GM12875 (cell line): ENCODE data around the gene UBE2L6.

Source experiments
- H3K4me3 ChIP-seq: one replicate; pipeline ENCODE4 v1.5.1; 2011; ENCODE audit warnings: low read depth, low read length, control low read depth
- TF ChIP-seq, protein P1 (sequence below): IDR thresholded peaks from 2 replicates; pipeline ENCODE4 v1.5.1; 2011; ENCODE audit warnings: low read depth, mild to moderate bottlenecking, control low read depth, inconsistent platforms, low read length, moderate library complexity, borderline replicate concordance; ENCODE audit not compliant: insufficient read depth

Gene UBE2L6

DNA sequence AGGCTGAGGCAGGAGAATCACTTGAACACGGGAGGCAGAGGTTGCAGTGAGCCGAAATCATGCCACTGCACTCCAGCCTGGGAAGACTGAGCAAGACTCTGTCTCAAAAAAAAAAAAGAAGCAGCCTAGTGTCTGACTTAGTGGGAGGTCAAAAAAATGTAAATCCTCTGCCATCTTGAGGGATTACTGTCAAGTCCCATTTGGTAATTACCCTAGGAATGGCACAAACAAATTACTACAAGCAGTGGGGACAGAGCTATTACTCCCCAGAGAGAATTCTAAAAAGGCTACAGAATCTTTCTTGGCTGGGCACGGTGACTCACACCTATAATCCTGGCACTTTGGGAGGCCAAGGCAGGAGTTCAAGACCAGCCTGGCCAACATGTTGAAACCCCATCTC lies 33.8 kb upstream of the UBE2L6 start:
- TF ChIP-seq, protein P1, sequence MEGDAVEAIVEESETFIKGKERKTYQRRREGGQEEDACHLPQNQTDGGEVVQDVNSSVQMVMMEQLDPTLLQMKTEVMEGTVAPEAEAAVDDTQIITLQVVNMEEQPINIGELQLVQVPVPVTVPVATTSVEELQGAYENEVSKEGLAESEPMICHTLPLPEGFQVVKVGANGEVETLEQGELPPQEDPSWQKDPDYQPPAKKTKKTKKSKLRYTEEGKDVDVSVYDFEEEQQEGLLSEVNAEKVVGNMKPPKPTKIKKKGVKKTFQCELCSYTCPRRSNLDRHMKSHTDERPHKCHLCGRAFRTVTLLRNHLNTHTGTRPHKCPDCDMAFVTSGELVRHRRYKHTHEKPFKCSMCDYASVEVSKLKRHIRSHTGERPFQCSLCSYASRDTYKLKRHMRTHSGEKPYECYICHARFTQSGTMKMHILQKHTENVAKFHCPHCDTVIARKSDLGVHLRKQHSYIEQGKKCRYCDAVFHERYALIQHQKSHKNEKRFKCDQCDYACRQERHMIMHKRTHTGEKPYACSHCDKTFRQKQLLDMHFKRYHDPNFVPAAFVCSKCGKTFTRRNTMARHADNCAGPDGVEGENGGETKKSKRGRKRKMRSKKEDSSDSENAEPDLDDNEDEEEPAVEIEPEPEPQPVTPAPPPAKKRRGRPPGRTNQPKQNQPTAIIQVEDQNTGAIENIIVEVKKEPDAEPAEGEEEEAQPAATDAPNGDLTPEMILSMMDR: no peak
- no peak overlapping the region for H3K4me3 ChIP-seq

DNA sequence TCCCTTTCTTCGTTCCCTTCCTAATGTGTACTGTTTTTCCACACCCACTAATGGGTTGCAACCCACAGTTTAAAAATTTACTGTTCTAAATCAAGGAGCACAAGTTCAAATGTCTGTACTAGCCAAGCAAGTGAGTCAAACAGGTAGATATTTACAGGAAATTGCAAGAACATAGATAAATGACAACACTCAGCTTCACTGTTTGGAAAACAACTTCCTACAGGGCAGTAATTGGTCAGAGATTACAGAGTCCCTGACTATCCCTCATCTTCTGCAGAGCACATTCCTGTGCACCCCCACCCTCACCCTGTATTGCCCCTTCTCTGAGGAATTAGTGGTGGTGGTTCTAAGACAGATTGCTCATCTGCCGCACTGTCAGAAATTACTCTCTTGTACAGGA lies 31.9 kb upstream of the UBE2L6 start:
- no peak overlapping the region for H3K4me3 ChIP-seq
- TF ChIP-seq, protein P1: no peak

DNA sequence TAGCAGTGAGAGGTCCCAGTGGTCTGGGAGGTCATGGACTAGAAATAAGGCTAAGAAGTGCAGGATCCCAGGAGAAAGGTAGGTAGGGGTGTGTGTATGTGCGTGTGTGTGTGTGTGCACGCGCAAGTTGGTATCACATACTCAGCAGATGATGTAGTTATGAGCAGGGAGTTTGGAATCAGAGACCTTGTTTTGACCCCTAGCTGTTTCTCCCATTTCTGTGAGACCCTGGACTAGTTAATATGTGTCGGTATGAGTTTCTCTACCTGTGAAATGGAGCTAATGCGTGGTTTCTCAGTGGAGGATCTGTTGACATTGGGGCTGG lies 31.3 kb upstream of the UBE2L6 start:
- TF ChIP-seq, protein P1: no peak
- H3K4me3 ChIP-seq: no peak overlapping the region

DNA sequence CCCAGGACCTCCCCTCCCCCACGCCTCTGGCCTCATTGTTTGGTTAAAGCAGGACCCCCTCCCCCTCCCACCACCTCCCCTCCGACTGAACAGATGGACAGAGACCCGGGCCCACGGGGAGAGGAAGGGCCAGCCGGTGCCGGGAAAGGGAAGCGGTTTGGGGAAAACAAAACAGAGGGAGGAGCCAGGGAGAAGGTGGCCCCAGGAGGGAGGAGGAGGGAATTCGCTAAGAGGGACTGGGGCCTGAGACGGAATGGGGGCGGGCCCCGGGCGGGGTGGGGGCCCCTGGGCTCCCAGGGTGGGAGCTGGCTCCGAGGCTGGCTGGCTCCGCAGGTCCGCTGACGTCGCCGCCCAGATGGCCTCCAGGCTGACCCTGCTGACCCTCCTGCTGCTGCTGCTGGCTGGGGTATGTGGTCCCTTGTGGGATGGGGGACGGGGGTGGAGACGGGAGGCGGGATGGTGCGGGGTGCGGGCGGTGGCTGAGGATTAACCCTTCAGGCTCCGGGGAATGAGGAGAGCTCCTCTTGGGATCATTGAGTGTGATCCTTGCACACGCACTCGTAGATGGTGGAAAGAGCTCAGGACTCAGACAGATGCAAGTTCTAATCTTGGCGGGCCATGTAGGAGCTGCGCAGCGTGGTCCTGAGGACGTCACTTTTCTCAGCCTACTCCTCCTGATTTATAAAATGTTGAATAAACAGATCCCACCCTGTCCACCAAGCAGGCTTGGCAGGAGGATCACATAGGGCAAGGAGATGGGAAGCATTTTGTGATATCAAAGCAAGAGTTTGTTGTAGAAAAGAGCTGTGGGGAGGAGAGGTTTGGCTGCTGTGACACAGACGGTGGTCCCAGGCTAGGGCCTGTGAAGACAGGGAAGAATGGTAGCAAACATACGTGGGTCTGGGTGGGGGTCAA lies 30.7 kb upstream of the UBE2L6 start:
- TF ChIP-seq, protein P1: no peak
- no peak overlapping the region for H3K4me3 ChIP-seq

DNA sequence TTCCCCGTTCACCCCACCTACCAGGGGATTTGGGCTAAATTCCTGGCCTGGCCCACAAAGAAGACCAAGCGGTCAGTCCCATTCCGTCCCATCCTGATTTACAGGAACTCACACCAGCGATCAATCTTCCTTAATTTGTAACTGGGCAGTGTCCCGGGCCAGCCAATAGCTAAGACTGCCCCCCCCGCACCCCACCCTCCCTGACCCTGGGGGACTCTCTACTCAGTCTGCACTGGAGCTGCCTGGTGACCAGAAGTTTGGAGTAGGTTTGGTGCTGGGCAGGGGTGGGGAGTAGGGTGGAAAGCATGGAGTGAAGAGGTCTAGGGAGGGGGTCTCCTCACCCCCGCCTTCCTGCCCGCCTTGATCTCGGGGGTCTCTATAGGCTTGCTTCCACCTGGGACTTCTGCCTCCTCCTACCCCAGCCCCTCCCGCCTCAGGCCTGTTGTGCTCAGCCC lies 30.0 kb upstream of the UBE2L6 start, which contains the start of gene SERPING1:
Gene SERPING1 (plus strand): TSS at position 225 of the 455 bp plus-strand sequence. CDS start 586 bp downstream, outside the sequence.
- H3K4me3 ChIP-seq: no peak within 1 kb of the TSS
- TF ChIP-seq, protein P1: no peak

DNA sequence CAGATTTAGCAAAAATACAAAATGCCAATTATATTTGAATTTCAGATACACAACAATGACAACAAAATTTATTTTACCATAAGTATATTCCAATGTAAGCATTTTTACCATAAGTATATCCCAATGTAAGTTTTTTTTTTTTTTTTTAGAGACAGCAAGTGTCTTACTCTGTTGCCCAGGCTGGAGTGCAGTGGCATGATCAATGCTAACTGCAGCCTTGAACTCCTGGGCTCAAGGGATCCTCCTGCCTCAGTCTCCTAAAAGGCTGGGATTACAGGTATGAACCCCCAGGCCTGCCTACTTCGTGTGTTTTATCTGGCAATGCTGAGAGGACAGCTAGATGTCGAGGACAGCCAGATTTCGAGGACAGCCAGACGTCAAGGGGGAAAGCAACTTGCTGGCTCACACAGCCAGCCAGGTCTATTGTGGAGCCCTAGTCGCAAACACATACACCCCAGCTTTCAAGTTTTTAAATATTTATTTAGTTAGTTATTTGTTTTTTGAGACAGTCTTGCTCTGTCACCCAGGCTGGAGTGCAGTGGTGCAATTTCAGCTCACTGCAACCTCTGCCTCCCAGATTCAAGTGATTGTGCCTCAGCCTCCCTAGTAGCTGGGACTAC lies 28.9 kb upstream of the UBE2L6 start:
- no peak overlapping the region for H3K4me3 ChIP-seq
- TF ChIP-seq, protein P1: no peak

DNA sequence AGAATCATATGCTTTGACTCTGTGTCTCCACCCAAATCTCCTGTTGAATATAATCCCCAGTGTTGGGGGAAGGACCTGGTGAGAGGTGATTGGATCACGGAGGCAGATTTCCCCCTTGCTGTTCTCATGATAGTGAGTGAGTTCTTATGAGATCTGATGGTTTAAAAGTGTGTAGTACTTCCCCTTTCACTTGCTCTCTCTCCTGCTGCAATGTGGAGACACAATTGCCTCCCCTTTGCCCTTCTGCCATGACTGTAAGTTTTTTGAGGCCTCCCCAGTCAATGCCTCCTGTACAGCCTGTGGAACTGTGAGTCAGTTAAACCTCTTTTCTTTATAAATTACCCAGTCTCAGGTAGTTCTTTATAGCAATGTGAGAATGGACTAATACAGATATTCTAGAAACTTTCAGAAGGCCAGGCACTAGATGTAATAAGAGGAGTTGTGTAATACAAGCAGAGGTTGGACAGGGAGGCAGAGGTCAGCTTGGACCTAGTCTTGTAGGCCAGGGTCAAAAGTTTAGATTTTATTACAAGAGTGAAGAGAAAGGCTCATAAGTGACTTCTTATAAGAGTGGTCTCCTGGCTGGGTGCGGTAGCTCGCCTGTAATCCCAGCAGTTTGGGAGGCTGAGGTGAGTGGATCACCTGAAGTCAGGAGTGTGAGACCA lies 20.7 kb upstream of the UBE2L6 start:
- TF ChIP-seq, protein P1: no peak
- H3K4me3 ChIP-seq: no peak overlapping the region
